Naive thymus-derived CD4-positive, alpha-beta T cell (primary cell): Measurements from ENCODE around the gene KRTAP10-1. TPM values are rescaled to one million over a fixed set of nuclear protein-coding genes. Genes with fewer than 3 reads are reported as not detected.

ENCODE experiments used
- ATAC-seq: fragments of 150-1000 bp; cut with Tn5 transposase; 2 replicates; pipeline ENCODE4 v1.10.0; 2021; ENCODE audit warnings: mild to moderate bottlenecking, moderate library complexity
- CTCF ChIA-PET: fragments of 350-600 bp; sonication (Branson Sonifier 250); formaldehyde crosslinking; loops from one replicate; lab custom pipeline; 2021; ENCODE audit warnings: antibody characterized with exemption; lab: Charles Lee
- POLR2A ChIA-PET: fragments of 350-600 bp; sonication (Branson Sonifier 250); formaldehyde crosslinking; loops from one replicate; lab custom pipeline; 2021; ENCODE audit warnings: antibody characterized with exemption, inconsistent platforms; lab: Charles Lee
- DNase-seq, 9 donors: peaks; one replicate each; pipeline versions ENCODE4 v3.0.0 to v3.0.0-alpha.2; 2020 to 2022; ENCODE audit warnings: mixed read lengths in 1 of 9
- H3K27ac ChIP-seq: one replicate; pipeline ENCODE4 v1.7.0; 2013; ENCODE audit warnings: mild to moderate bottlenecking, low read depth, low read length, moderate library complexity
- H3K27me3 ChIP-seq, 2 donors: one replicate each; pipeline ENCODE4 v1.7.0; 2013; ENCODE audit warnings: low read length in 2 of 2, mild to moderate bottlenecking in 2 of 2, moderate library complexity in 2 of 2; ENCODE audit not compliant: control insufficient read depth in 2 of 2, insufficient read depth in 2 of 2
- H3K36me3 ChIP-seq, 3 experiments: 1 replicate in 2 of 3; 2 replicates in 1 of 3; pipeline ENCODE4 v1.7.0; 2013; ENCODE audit warnings: low read length in 3 of 3, mild to moderate bottlenecking in 3 of 3, moderate library complexity in 1 of 3; ENCODE audit not compliant: insufficient read depth in 3 of 3, control insufficient read depth in 2 of 3
- H3K4me1 ChIP-seq, 2 donors: one replicate each; pipeline ENCODE4 v1.7.0; 2013; ENCODE audit warnings: low read length in 2 of 2, mild to moderate bottlenecking in 2 of 2, moderate library complexity in 1 of 2; ENCODE audit not compliant: control insufficient read depth in 2 of 2, insufficient read depth in 2 of 2
- H3K4me3 ChIP-seq: 2 replicates; pipeline ENCODE4 v1.7.0; 2013; ENCODE audit warnings: mild to moderate bottlenecking, low read length
- H3K9me3 ChIP-seq, 3 experiments: 1 replicate in 2 of 3; 2 replicates in 1 of 3; pipeline ENCODE4 v1.7.0; 2013; ENCODE audit warnings: low read length in 3 of 3; ENCODE audit not compliant: control insufficient read depth in 2 of 3
- H3K27ac Mint-ChIP-seq, 9 donors: one replicate each; pipeline ENCODE4 v1.8.0; 2020 to 2022; ENCODE audit warnings: mixed read lengths in 9 of 9, mild to moderate bottlenecking in 8 of 9, moderate library complexity in 5 of 9, inconsistent platforms in 2 of 9
- H3K27me3 Mint-ChIP-seq, 5 donors: one replicate each; pipeline ENCODE4 v1.8.0; 2021 to 2022; ENCODE audit warnings: mixed read lengths in 5 of 5, mild to moderate bottlenecking in 1 of 5
- H3K36me3 Mint-ChIP-seq, 5 donors: one replicate each; pipeline ENCODE4 v1.8.0; 2020 to 2022; ENCODE audit warnings: mixed read lengths in 5 of 5, mild to moderate bottlenecking in 3 of 5, inconsistent platforms in 1 of 5
- H3K4me1 Mint-ChIP-seq, 7 donors: one replicate each; pipeline ENCODE4 v1.8.0; 2020 to 2022; ENCODE audit warnings: mixed read lengths in 7 of 7, mild to moderate bottlenecking in 3 of 7, inconsistent platforms in 1 of 7
- H3K4me3 Mint-ChIP-seq, 10 donors: one replicate each; pipeline ENCODE4 v1.8.0; 2020 to 2022; ENCODE audit warnings: mild to moderate bottlenecking in 10 of 10, mixed read lengths in 10 of 10, moderate library complexity in 6 of 10, inconsistent platforms in 2 of 10
- H3K9me3 Mint-ChIP-seq, 11 donors: one replicate each; pipeline ENCODE4 v1.8.0; 2020 to 2022; ENCODE audit warnings: mixed read lengths in 11 of 11, mild to moderate bottlenecking in 4 of 11, inconsistent platforms in 1 of 11, moderate library complexity in 1 of 11
- intact Hi-C, 2 donors: fragments of 100-400 bp; cut with micrococcal nuclease; formaldehyde crosslinking; loops; one replicate each; pipeline ENCODE4 v1.15.1; 2023
- polyA plus RNA-seq, 2 donors: library from polyadenylated mRNA; unstranded; fragments of 300-500 nt; fragmentation: Illumina TruSeq; gene quantifications; one replicate each; pipeline ENCODE4 v1.2.3, GENCODE V29; 2021
- total RNA-seq, 6 experiments: library from RNA in 5 of 6; stranded (reverse) in 5 of 6; gene quantifications; 1 replicate in 5 of 6; 2 replicates in 1 of 6; pipeline ENCODE4 v1.2.3 and lab custom pipeline; 2021 to 2026

KRTAP10-1 gene
- total and polyA plus RNA-seq, 7 experiments from 2014 or later, result not detected

GRCh38 chr21:44537930-44538911, 1.8 kb downstream of the KRTAP10-1 start:
- peak overlapping the region in 1 of 9 donors; percentile 27 for H3K27ac Mint-ChIP-seq
- POLR2A ChIA-PET, result no interaction called here

GRCh38 chr21:44535963-44536362, 4.0 kb downstream of the KRTAP10-1 start:
- no peak overlapping the region for H3K4me3 Mint-ChIP-seq

More at GRCh38 chr21:44537930-44538911, 1.8 kb downstream of the KRTAP10-1 start:
- no peak overlapping the region for H3K4me3 Mint-ChIP-seq
- H3K9me3 Mint-ChIP-seq, result peaks cover 0 to 4% (median 0%) of the 10 kb centered on the region in 11 donors
- ATAC-seq (no peak), DNase-seq (peak in 1 of 9 donors; percentile 15)
- peaks cover 0 to 3% (median 0%) of the 10 kb centered on the region in 5 donors for H3K27me3 Mint-ChIP-seq
- H3K4me3 ChIP-seq, result no peak overlapping the region
- H3K36me3 Mint-ChIP-seq, result peaks cover 0 to 4% (median 0%) of the 10 kb centered on the region in 5 donors
- H3K4me1 ChIP-seq, result no peaks in the 10 kb centered on the region
- H3K27me3 ChIP-seq, result no peaks in the 10 kb centered on the region
- CTCF ChIA-PET, result interaction anchor here (0.5 to 0.6 kb wide), 2 partner anchors 9 to 540 kb away, joined by 3 read pairs; no protein-coding TSS in a partner anchor
- H3K36me3 ChIP-seq, result no peaks in the 10 kb centered on the region
- peaks cover 0 to 4% (median 1%) of the 10 kb centered on the region in 3 experiments for H3K9me3 ChIP-seq
- H3K27ac ChIP-seq, result no peak overlapping the region
- intact Hi-C loops, result no loop called here
- H3K4me1 Mint-ChIP-seq, result peaks cover 0 to 6% (median 0%) of the 10 kb centered on the region in 7 donors

GRCh38 chr21:44534688-44535087, 5.3 kb downstream of the KRTAP10-1 start:
- ATAC-seq (no peak), DNase-seq (no peak)
- Mint-ChIP-seq H3K36me3 (no peaks in the 10 kb centered on the region), H3K27ac (no peak overlapping the region), H3K4me1 (peaks cover 0 to 6% (median 0%) of the 10 kb centered on the region in 7 donors), H3K4me3 (no peak overlapping the region), H3K27me3 (peaks cover 0 to 3% (median 0%) of the 10 kb centered on the region in 5 donors), H3K9me3 (peaks cover 0 to 2% (median 0%) of the 10 kb centered on the region in 11 donors)
- no peaks in the 10 kb centered on the region for H3K9me3 ChIP-seq
- no peaks in the 10 kb centered on the region for H3K27me3 ChIP-seq
- H3K4me3 ChIP-seq, result no peak overlapping the region
- no peaks in the 10 kb centered on the region for H3K4me1 ChIP-seq
- no peak overlapping the region for H3K27ac ChIP-seq
- intact Hi-C loops, result no loop called here
- ChIA-PET CTCF (no interaction called here), POLR2A (no interaction called here)
- H3K36me3 ChIP-seq, result no peaks in the 10 kb centered on the region

More at GRCh38 chr21:44535963-44536362, 4.0 kb downstream of the KRTAP10-1 start:
- CTCF ChIA-PET, result interaction anchor here (0.9 kb wide), 1 partner anchor 265 kb away, joined by 3 read pairs; no protein-coding TSS in a partner anchor
- POLR2A ChIA-PET, result interaction anchor here (0.6 kb wide), 2 partner anchors 10 to 63 kb away, joined by 3 read pairs; no protein-coding TSS in a partner anchor
- H3K27me3 Mint-ChIP-seq, result peaks cover 0 to 3% (median 0%) of the 10 kb centered on the region in 5 donors
- Histone ChIP-seq H3K27me3 (no peaks in the 10 kb centered on the region), H3K27ac (no peak overlapping the region), H3K9me3 (no peaks in the 10 kb centered on the region), H3K36me3 (no peaks in the 10 kb centered on the region), H3K4me3 (no peak overlapping the region), H3K4me1 (no peaks in the 10 kb centered on the region)
- H3K27ac Mint-ChIP-seq, result peak overlapping the region in 1 of 9 donors; percentile 56
- DNase-seq (no peak), ATAC-seq (no peak)
- peaks cover 0 to 2% (median 0%) of the 10 kb centered on the region in 11 donors for H3K9me3 Mint-ChIP-seq
- no peaks in the 10 kb centered on the region for H3K36me3 Mint-ChIP-seq
- peaks cover 0 to 6% (median 0%) of the 10 kb centered on the region in 7 donors for H3K4me1 Mint-ChIP-seq
- intact Hi-C loops, result no loop called here

GRCh38 chr21:44533891-44534627, 5.9 kb downstream of the KRTAP10-1 start:
- peaks cover 0 to 6% (median 0%) of the 10 kb centered on the region in 7 donors for H3K4me1 Mint-ChIP-seq
- no peak for DNase-seq
- Histone ChIP-seq H3K27me3 (no peaks in the 10 kb centered on the region), H3K27ac (no peak overlapping the region), H3K4me3 (no peak overlapping the region), H3K9me3 (no peaks in the 10 kb centered on the region), H3K36me3 (no peaks in the 10 kb centered on the region), H3K4me1 (no peaks in the 10 kb centered on the region)
- no peak overlapping the region for H3K4me3 Mint-ChIP-seq
- POLR2A ChIA-PET, result no interaction called here
- no peaks in the 10 kb centered on the region for H3K36me3 Mint-ChIP-seq
- ATAC-seq, result peak; percentile 24
- CTCF ChIA-PET, result interaction anchor here (1.4 kb wide), 1 partner anchor 14 kb away, joined by 3 read pairs; no protein-coding TSS in a partner anchor
- H3K9me3 Mint-ChIP-seq, result peaks cover 0 to 2% (median 0%) of the 10 kb centered on the region in 11 donors
- H3K27ac Mint-ChIP-seq, result peak overlapping the region in 1 of 9 donors; percentile 55
- intact Hi-C loops, result no loop called here
- no peaks in the 10 kb centered on the region for H3K27me3 Mint-ChIP-seq

- H3K9me3 Mint-ChIP-seq, result peaks cover 0 to 2% (median 0%) of the 10 kb centered on the region in 11 donors
- H3K4me3 ChIP-seq, result no peak overlapping the region
Observed at GRCh38 chr21:44533121-44533890, 6.7 kb downstream of the KRTAP10-1 start.

More at GRCh38 chr21:44533121-44533890, 6.7 kb downstream of the KRTAP10-1 start:
- Mint-ChIP-seq H3K4me3 (no peak overlapping the region), H3K27me3 (no peaks in the 10 kb centered on the region), H3K27ac (no peak overlapping the region), H3K4me1 (peaks cover 0 to 6% (median 0%) of the 10 kb centered on the region in 7 donors), H3K36me3 (no peaks in the 10 kb centered on the region)
- Histone ChIP-seq H3K36me3 (no peaks in the 10 kb centered on the region), H3K4me1 (no peaks in the 10 kb centered on the region), H3K9me3 (no peaks in the 10 kb centered on the region), H3K27me3 (no peaks in the 10 kb centered on the region), H3K27ac (no peak overlapping the region)
- ChIA-PET POLR2A (no interaction called here), CTCF (interaction anchor here (1.4 kb wide), 1 partner anchor 15 kb away, joined by 3 read pairs; no protein-coding TSS in a partner anchor)
- DNase-seq (peak in 1 of 9 donors; percentile 4), ATAC-seq (no peak)
- intact Hi-C loops, result no loop called here
